IPS-18a (cell line): ENCODE results near the gene GRIK2.

Experiments used
- H3K27ac ChIP-seq: one replicate; pipeline ENCODE4 v1.5.1; 2013; ENCODE audit warnings: low read length
- H3K27me3 ChIP-seq: one replicate; pipeline ENCODE4 v1.6.1; 2013; ENCODE audit warnings: mild to moderate bottlenecking, low read length; ENCODE audit not compliant: control insufficient read depth, insufficient read depth
- H3K36me3 ChIP-seq: one replicate; pipeline ENCODE4 v1.6.1; 2013; ENCODE audit warnings: low read depth, low read length; ENCODE audit not compliant: control insufficient read depth
- H3K4me1 ChIP-seq: one replicate; pipeline ENCODE4 v1.6.1; 2013; ENCODE audit warnings: low read depth, low read length; ENCODE audit not compliant: control insufficient read depth
- H3K4me3 ChIP-seq: one replicate; pipeline ENCODE4 v1.5.1; 2013; ENCODE audit warnings: low read length
- H3K9ac ChIP-seq: one replicate; pipeline ENCODE4 v1.6.1; 2013; ENCODE audit warnings: mild to moderate bottlenecking, low read length, moderate library complexity
- H3K9me3 ChIP-seq: one replicate; pipeline ENCODE4 v1.6.1; 2013; ENCODE audit warnings: low read depth, low read length; ENCODE audit not compliant: control insufficient read depth

The GRIK2 gene

GRCh38 chr6:101980924-101981323 lies 587.4 kb downstream of the GRIK2 start:
- Histone ChIP-seq H3K4me3 (no peak overlapping the region), H3K27me3 (no peaks in the 10 kb centered on the region), H3K9me3 (no peaks in the 10 kb centered on the region), H3K36me3 (no peaks in the 10 kb centered on the region), H3K4me1 (no peaks in the 10 kb centered on the region), H3K9ac (no peak overlapping the region), H3K27ac (no peak overlapping the region)

DNA sequence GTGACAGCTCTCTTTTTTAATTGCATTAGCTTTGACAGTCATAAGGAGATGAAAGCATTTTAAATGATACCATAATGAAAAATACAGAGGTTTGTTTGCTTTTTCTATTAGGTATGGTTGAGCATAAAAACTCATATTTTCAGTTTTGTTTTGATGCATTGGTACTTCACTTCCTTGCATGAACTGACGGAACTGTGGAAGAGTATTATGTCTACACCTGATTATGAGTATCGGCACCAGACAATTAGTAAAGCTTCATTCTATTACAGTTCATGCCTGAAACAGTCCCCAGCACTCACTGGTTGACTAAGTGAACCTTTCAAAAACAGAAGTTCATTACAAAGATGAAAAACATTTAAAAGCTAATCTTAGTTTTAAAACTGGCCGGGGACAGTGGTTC lies 593.0 kb downstream of the GRIK2 start:
- Histone ChIP-seq H3K27me3 (no peaks in the 10 kb centered on the region), H3K4me3 (no peak overlapping the region)

GRCh38 chr6:101992286-101992685 lies 598.8 kb downstream of the GRIK2 start:
- H3K9ac ChIP-seq = no peak overlapping the region
- H3K4me3 ChIP-seq = no peak overlapping the region
- no peaks in the 10 kb centered on the region for H3K27me3 ChIP-seq
- no peak overlapping the region for H3K27ac ChIP-seq
- no peaks in the 10 kb centered on the region for H3K9me3 ChIP-seq
- no peaks in the 10 kb centered on the region for H3K36me3 ChIP-seq
- H3K4me1 ChIP-seq = no peaks in the 10 kb centered on the region

More for the DNA sequence above, 593.0 kb downstream of the GRIK2 start:
- Histone ChIP-seq H3K9me3 (no peaks in the 10 kb centered on the region), H3K36me3 (no peaks in the 10 kb centered on the region), H3K9ac (no peak overlapping the region), H3K4me1 (no peaks in the 10 kb centered on the region), H3K27ac (no peak overlapping the region)

GRCh38 chr6:101994521-101994920 lies 601.0 kb downstream of the GRIK2 start:
- no peaks in the 10 kb centered on the region for H3K36me3 ChIP-seq
- H3K4me3 ChIP-seq = no peak overlapping the region
- no peaks in the 10 kb centered on the region for H3K4me1 ChIP-seq
- no peak overlapping the region for H3K27ac ChIP-seq
- H3K9ac ChIP-seq = no peak overlapping the region
- H3K9me3 ChIP-seq = no peaks in the 10 kb centered on the region
- H3K27me3 ChIP-seq = no peaks in the 10 kb centered on the region

DNA sequence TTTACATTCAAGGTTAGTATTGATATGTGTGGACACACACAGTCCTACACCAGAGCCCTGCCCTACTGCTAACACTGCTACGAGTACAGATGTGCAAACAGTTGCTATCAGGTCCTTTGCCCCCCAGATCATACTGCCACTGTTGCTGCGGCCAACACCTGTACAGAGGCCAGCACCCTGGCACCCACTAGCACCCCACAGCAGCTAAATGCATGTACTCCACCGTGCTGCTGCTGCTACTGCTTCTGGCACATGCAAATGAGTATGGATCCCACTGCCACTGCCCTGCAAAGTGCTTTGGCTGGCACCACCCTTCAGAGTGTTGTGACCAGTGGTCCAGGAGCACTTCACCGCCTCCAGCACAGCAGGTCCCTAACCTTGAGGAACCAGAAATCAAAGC lies 621.9 kb downstream of the GRIK2 start:
- Histone ChIP-seq H3K9me3 (no peaks in the 10 kb centered on the region), H3K36me3 (no peaks in the 10 kb centered on the region), H3K9ac (no peak overlapping the region), H3K27me3 (no peaks in the 10 kb centered on the region), H3K27ac (no peak overlapping the region), H3K4me3 (no peak overlapping the region), H3K4me1 (no peaks in the 10 kb centered on the region)

DNA sequence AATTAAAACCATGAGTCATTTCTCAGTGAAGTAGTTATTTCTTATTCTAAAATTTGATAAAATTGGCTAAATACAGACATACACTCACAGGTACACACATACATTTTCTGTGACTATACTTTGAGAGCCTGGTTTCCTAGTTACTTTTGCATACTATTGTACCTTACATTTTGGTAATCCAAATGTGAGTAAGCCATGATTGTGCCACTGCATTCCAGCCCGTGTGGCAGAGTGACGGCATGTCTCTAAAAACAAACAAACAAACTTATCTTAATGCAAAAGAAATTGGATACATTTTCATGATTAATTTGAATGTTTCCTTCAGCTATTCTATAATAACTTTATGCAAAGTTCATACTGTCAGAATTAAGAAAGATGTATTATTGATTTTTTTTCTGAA lies 628.8 kb downstream of the GRIK2 start:
- no peak overlapping the region for H3K27ac ChIP-seq
- H3K27me3 ChIP-seq = no peaks in the 10 kb centered on the region
- no peaks in the 10 kb centered on the region for H3K4me1 ChIP-seq

GRCh38 chr6:102022803-102023202 lies 629.3 kb downstream of the GRIK2 start:
- Histone ChIP-seq H3K4me3 (no peak overlapping the region), H3K4me1 (no peaks in the 10 kb centered on the region), H3K27me3 (no peaks in the 10 kb centered on the region), H3K9ac (no peak overlapping the region), H3K36me3 (no peaks in the 10 kb centered on the region), H3K27ac (no peak overlapping the region), H3K9me3 (no peaks in the 10 kb centered on the region)

More for the DNA sequence above, 628.8 kb downstream of the GRIK2 start:
- no peaks in the 10 kb centered on the region for H3K36me3 ChIP-seq
- no peaks in the 10 kb centered on the region for H3K9me3 ChIP-seq
- H3K4me3 ChIP-seq = no peak overlapping the region
- H3K9ac ChIP-seq = no peak overlapping the region

DNA sequence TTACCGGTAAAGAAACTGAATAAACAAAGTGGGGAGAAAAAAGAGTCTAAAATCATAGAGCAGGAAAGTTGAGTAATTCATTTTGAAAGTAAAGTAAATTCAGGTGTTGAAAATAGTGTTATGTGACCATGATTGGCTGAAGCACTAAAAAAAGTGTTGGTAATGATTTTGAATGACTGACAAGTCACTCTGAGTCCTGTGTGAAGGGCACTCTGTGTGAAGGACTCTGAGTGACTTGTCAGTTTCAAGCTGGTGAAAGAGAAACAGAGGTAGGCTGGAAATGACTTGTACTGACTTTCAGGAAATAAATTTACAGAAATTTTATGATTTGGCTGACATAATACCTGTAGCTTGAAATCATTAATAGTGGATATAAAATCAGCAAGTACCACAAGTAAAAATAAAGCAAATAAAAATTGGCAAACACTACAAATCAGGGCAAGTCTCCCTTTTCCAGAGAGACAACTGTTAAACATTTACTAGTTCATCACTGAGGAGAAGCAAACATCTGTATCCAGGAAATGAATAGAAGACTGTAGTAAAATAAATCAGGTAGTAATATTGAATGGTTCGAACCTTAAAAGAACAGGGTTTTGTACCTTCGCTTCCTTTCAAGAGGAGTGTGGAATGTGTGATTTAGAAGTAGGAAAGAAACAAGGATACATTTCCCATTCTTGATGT lies 630.6 kb downstream of the GRIK2 start:
- Histone ChIP-seq H3K4me1 (no peaks in the 10 kb centered on the region), H3K9me3 (no peaks in the 10 kb centered on the region), H3K27ac (no peak overlapping the region), H3K36me3 (no peaks in the 10 kb centered on the region), H3K27me3 (no peaks in the 10 kb centered on the region), H3K9ac (no peak overlapping the region), H3K4me3 (no peak overlapping the region)

GRCh38 chr6:102026649-102027048 lies 633.1 kb downstream of the GRIK2 start:
- H3K27ac ChIP-seq = no peak overlapping the region
- H3K36me3 ChIP-seq = no peaks in the 10 kb centered on the region
- no peaks in the 10 kb centered on the region for H3K4me1 ChIP-seq
- H3K9me3 ChIP-seq = no peaks in the 10 kb centered on the region
- H3K27me3 ChIP-seq = no peaks in the 10 kb centered on the region
- no peak overlapping the region for H3K9ac ChIP-seq
- no peak overlapping the region for H3K4me3 ChIP-seq

GRCh38 chr6:102028176-102028575 lies 634.7 kb downstream of the GRIK2 start:
- no peaks in the 10 kb centered on the region for H3K4me1 ChIP-seq
- no peaks in the 10 kb centered on the region for H3K9me3 ChIP-seq
- no peaks in the 10 kb centered on the region for H3K36me3 ChIP-seq
- H3K27me3 ChIP-seq = no peaks in the 10 kb centered on the region
- H3K27ac ChIP-seq = no peak overlapping the region
- H3K4me3 ChIP-seq = no peak overlapping the region
- H3K9ac ChIP-seq = no peak overlapping the region

GRCh38 chr6:102038964-102039363 lies 645.5 kb downstream of the GRIK2 start:
- no peak overlapping the region for H3K27ac ChIP-seq
- no peak overlapping the region for H3K4me3 ChIP-seq

GRCh38 chr6:102039441-102039840 lies 645.9 kb downstream of the GRIK2 start:
- Histone ChIP-seq H3K4me1 (peaks cover 4% of the 10 kb centered on the region), H3K27me3 (no peaks in the 10 kb centered on the region), H3K9me3 (no peaks in the 10 kb centered on the region), H3K4me3 (no peak overlapping the region), H3K36me3 (no peaks in the 10 kb centered on the region), H3K9ac (no peak overlapping the region), H3K27ac (no peak overlapping the region)

More at GRCh38 chr6:102038964-102039363, 645.5 kb downstream of the GRIK2 start:
- H3K36me3 ChIP-seq = no peaks in the 10 kb centered on the region
- no peak overlapping the region for H3K9ac ChIP-seq
- H3K27me3 ChIP-seq = no peaks in the 10 kb centered on the region
- H3K4me1 ChIP-seq = peaks cover 4% of the 10 kb centered on the region
- H3K9me3 ChIP-seq = no peaks in the 10 kb centered on the region
